GM19328 (cell line): Measurements from ENCODE around the gene GTF2IRD2.
A peak's percentile ranks its signal among the peaks of the same experiment; 100 is the strongest.
"Not testable (repeated sequence)": the region's sequence is repeated elsewhere in the genome, so short reads cannot be mapped to it uniquely, and the experiment has no call there.

Source experiments
- ATAC-seq: cut with Tn5 transposase; IDR thresholded peaks from one replicate; pipeline ENCODE4 v1.9.1; 2021; ENCODE audit warnings: mild to moderate bottlenecking, moderate library complexity; ENCODE audit not compliant: unreplicated experiment

The GTF2IRD2 gene

GRCh38 chr7:74850833-74851721 is at the start of gene GTF2IRD2:
Gene GTF2IRD2, minus strand, starts transcription at chr7:74851605. Its CDS starts 15,227 bp downstream, at chr7:74836378.
- peak; percentile 86 for ATAC-seq

GRCh38 chr7:74890158-74891123 is 39.0 kb upstream of the GTF2IRD2 start:
- not testable (repeated sequence) for ATAC-seq

DNA sequence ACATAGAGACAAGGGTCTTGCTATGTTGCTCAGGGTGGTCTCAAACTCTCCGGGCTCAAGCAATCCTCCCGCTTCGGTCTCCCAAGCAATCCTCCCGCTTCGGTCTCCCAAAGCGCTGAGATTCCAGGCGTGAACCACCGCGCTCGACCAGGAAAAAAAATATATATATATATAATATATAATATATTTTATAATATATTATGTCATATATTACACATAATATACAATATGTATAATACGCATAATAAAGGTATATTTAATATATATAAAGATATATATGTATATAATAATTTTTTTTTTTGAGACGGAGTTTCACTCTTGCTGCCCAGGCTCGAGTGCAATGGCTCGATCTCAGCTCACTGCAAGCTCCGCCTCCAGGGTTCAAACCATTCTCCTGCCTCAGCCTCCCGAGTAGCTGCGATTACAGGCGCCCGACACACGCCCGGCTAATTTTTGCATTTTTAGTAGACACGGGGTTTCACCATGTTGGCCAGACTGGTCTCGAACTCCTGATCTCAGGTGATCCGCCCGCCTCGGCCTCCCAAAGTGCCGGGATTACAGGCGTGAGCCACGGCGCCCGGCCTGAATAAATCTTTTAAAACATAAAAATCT is 38.2 kb upstream of the GTF2IRD2 start:
- ATAC-seq, result not testable (repeated sequence)

DNA sequence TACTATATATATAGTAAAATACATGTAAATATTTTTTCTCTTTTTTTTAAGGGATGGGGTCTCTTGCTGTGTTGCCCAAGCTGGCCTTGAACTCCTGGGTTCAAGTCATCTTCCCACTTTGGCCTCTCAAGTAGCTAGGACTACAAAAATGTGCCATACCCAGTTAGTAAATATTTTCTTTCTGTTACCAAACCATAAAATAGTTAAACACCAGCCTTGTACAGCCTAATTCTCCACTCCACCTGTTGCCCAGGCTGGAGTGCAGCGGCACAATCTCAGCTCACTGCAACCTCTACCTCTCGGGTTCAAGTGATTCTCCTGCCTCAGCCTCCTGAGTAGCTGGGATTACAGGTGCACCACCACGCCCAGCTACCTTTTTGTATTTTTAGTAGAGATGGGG is 33.9 kb upstream of the GTF2IRD2 start:
- not testable (repeated sequence) for ATAC-seq

GRCh38 chr7:74882110-74882509 is 30.7 kb upstream of the GTF2IRD2 start:
- not testable (repeated sequence) for ATAC-seq

DNA sequence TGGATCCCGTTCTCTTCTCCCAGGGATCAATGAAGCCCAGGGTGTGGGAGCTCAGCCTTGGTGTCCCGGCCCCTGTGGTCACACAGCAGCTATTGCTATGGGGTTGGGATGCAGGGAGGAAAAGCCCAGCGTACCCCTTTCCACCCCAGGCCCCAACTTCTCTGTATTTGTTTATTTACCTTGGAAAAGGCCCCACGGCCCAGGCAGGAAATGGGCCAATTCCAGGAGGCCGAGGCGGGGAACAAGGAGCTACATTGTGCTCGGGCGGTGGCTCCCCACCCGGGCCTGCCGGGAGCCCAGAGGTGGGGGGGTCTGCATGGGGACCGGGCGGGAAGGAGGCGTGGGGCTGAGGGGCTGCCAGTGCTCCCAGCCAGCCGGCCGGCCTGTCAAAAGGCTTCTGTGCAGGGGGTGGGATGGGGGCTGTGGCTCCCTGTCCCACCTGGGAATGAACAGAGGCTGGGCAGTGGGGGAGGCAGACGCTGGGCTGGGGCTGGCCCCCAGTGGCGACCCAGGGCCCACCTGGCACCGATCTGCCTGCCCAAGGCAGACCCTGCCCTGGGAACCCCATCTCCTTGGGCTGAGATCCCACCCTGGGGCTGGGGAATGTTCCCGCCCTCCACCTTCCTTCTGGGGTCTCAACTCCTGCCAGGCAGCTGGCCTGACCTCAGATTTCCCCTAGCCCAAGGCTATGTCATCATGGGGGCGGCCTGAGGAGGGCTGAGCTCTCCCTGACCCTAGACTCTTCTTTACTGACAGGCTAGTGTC is 23.5 kb upstream of the GTF2IRD2 start:
- ATAC-seq, result not testable (repeated sequence)

DNA sequence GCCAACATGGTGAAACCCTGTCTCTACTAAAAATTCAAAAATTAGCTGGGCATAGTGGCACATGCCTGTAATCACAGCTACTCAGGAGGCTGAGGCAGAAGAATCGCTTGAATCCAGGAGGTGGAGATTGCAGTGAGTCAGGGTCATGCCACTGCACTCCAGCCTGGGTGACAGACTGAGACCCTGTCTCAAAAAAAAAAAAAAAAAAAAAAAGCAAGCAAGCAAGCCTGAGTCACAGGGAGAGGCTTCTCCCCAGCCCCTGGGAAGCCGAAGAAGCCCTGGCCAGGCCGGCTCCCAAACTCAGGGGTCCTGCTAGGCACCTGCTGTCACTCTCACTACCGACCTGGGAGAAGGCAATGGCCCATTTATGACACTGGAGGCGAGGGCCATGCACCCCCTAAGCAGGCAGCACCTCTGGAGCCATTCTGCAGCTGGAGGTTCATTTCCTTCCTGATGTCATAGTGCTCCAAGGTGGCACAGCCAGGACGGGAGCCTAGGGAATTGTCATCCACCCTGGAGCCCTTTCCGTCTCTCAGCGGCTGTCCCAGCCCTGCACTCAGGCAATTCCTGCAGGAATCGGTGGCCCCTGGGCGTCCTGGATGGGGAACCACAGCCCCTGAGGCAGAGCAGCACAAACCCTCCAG is 22.8 kb upstream of the GTF2IRD2 start:
- ATAC-seq, result not testable (repeated sequence)

- not testable (repeated sequence) for ATAC-seq
Measured at GRCh38 chr7:74872542-74872941, 21.1 kb upstream of the GTF2IRD2 start.

- not testable (repeated sequence) for ATAC-seq
Measured at GRCh38 chr7:74865777-74866176, 14.4 kb upstream of the GTF2IRD2 start.

- ATAC-seq, result not testable (repeated sequence)
Measured at GRCh38 chr7:74849853-74850252, 1.6 kb downstream of the GTF2IRD2 start.

DNA sequence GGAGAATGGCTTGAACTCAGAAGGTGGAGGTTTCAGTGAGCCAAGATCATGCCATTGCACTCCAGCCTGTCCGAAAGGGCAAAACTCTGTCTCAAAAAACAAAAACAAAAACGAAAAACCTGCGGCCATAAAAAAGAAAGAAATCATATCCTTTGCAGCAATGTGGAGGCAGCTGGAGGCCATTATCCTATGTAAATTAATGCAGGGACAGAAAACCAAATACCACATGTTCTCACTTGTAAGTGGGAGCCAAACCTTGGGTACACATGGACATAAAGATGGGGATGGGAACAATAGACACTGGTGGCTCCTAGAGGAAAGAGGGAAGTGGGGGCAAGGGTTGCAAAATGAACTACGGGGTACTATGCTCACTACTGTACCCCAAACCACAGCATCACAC is 21.0 kb downstream of the GTF2IRD2 start:
- ATAC-seq, result not testable (repeated sequence)

GRCh38 chr7:74829959-74830358 is 21.4 kb downstream of the GTF2IRD2 start:
- not testable (repeated sequence) for ATAC-seq

DNA sequence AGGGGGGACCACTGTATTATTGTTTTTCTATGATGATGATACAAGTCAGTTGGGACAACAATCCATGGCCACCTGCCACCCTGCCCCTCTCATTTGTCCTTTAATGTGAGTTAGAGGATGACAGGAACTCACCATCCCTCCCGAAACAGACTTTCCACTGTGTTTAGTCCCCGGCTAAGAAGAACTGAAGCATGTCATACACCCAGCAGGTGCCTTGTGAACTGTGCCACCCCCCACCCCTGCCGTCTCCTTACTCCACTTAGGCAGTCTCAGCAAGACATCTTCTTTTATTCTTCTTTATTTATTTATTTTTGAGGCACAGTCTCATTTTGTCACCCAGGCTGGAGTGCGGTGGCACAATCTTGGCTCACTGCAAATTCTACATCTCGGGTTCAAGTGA is 30.1 kb downstream of the GTF2IRD2 start:
- not testable (repeated sequence) for ATAC-seq

DNA sequence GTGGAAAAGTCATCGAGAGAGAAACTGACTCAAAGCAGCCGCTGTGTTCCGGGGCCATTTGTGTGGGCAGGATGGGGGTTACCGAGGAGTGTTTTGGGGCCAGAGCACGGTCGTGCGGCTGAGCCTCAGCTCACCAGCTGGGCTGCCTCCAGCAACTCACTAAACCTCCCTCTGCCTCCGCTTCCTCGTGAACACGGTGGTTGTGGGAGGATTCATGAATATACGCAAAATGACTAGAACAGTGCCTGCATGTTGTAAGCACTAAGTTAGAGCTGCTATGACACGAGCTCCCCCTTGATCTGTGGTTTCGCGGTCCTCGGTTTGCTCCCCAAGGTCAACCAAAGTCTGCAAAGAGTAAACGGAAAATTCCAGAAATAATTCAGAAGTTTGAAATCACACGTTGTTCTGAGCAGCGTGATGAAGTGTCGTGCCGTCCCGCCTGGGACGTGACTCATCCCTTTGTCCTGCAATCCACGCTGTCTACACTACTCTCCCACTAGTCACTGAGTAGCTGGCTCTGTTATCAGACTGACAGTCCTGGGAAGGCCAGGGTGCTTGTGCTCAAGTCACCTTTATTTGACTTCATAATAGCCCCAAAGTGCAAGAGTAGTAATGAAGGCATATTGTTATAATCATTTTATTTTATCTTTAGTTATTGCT is 31.1 kb downstream of the GTF2IRD2 start:
- peak; percentile 78 for ATAC-seq

- ATAC-seq, result not testable (repeated sequence)
Measured at GRCh38 chr7:74815882-74816281, 35.5 kb downstream of the GTF2IRD2 start.

- ATAC-seq, result not testable (repeated sequence)
Measured at GRCh38 chr7:74798644-74799043, 52.8 kb downstream of the GTF2IRD2 start.

GRCh38 chr7:74797848-74798622 is 53.4 kb downstream of the GTF2IRD2 start:
- not testable (repeated sequence) for ATAC-seq

DNA sequence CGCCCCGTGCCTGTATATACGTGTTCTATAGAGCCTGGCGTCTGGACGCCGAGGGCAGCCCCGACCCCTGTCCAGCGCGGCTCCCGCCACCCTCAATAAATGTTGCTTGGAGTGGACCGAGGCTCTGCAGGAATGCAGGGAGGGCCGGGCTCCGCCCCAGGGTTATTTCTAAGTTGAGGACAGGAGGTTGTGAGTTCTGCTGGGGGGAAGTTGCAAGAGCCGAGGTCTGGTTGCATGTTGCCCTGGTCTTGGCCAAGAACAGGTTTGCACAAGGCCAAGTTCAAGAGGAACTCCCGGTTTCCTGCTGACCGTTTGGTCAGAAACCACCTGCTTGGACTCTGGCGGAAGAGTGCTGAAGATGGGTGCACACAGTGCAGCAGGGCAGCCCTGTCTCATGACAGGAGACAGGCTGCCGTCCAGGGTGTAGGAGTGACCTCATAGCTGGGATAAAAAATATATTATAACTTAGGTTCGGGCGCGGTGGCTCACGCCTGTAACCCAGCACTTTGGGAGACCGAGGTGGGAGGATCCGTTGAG is 62.1 kb downstream of the GTF2IRD2 start:
- not testable (repeated sequence) for ATAC-seq
